Mucosa of stomach (tissue), 1 donor: Measurements from ENCODE around the gene STARD7.

Source experiments
- H3K27me3 ChIP-seq: one replicate; pipeline ENCODE4 v1.7.0; 2013; ENCODE audit warnings: mild to moderate bottlenecking, low read length; ENCODE audit not compliant: control insufficient read depth, insufficient read depth
- H3K36me3 ChIP-seq: one replicate; pipeline ENCODE4 v1.7.0; 2013; ENCODE audit warnings: low read length; ENCODE audit not compliant: control insufficient read depth, insufficient read depth
- H3K4me1 ChIP-seq: one replicate; pipeline ENCODE4 v1.7.0; 2013; ENCODE audit warnings: mild to moderate bottlenecking, low read length; ENCODE audit not compliant: control insufficient read depth, insufficient read depth
- H3K4me3 ChIP-seq: one replicate; pipeline ENCODE4 v1.7.0; 2013; ENCODE audit warnings: low read length
- H3K9ac ChIP-seq: one replicate; pipeline ENCODE4 v1.7.0; 2013; ENCODE audit warnings: mild to moderate bottlenecking, low read length, moderate library complexity
- H3K9me3 ChIP-seq: one replicate; pipeline ENCODE4 v1.7.0; 2013; ENCODE audit warnings: mild to moderate bottlenecking, low read length, moderate library complexity; ENCODE audit not compliant: control insufficient read depth
- donor health status: Pancreatic carcinoma.

STARD7 gene

GRCh38 chr2:96156011-96156820 is 52.4 kb downstream of the STARD7 start:
- Histone ChIP-seq H3K27me3 (no peaks in the 10 kb centered on the region), H3K4me3 (no peak overlapping the region), H3K9ac (no peak overlapping the region), H3K9me3 (no peaks in the 10 kb centered on the region), H3K4me1 (no peaks in the 10 kb centered on the region), H3K36me3 (no peaks in the 10 kb centered on the region)

- no peaks in the 10 kb centered on the region for H3K27me3 ChIP-seq
- no peak overlapping the region for H3K4me3 ChIP-seq
- no peaks in the 10 kb centered on the region for H3K36me3 ChIP-seq
- H3K4me1 ChIP-seq, result no peaks in the 10 kb centered on the region
- H3K9me3 ChIP-seq, result no peaks in the 10 kb centered on the region
- no peak overlapping the region for H3K9ac ChIP-seq
These were observed 53.9 kb downstream of the STARD7 start for GRCh38 chr2:96154506-96155380.

- H3K36me3 ChIP-seq, result no peaks in the 10 kb centered on the region
- H3K27me3 ChIP-seq, result no peaks in the 10 kb centered on the region
- no peak overlapping the region for H3K9ac ChIP-seq
- H3K9me3 ChIP-seq, result no peaks in the 10 kb centered on the region
- H3K4me1 ChIP-seq, result no peaks in the 10 kb centered on the region
- no peak overlapping the region for H3K4me3 ChIP-seq
These were observed 54.6 kb downstream of the STARD7 start for GRCh38 chr2:96153991-96154431.

- no peaks in the 10 kb centered on the region for H3K36me3 ChIP-seq
- no peaks in the 10 kb centered on the region for H3K9me3 ChIP-seq
- no peaks in the 10 kb centered on the region for H3K27me3 ChIP-seq
- no peak overlapping the region for H3K4me3 ChIP-seq
- H3K4me1 ChIP-seq, result peaks cover 4% of the 10 kb centered on the region
- H3K9ac ChIP-seq, result no peak overlapping the region
These were observed 55.3 kb downstream of the STARD7 start for GRCh38 chr2:96153291-96153713.

GRCh38 chr2:96152304-96153161 is 56.1 kb downstream of the STARD7 start:
- Histone ChIP-seq H3K36me3 (no peaks in the 10 kb centered on the region), H3K4me1 (peaks cover 6% of the 10 kb centered on the region), H3K27me3 (no peaks in the 10 kb centered on the region), H3K9ac (no peak overlapping the region), H3K4me3 (no peak overlapping the region), H3K9me3 (no peaks in the 10 kb centered on the region)

GRCh38 chr2:96151595-96152303 is 56.9 kb downstream of the STARD7 start:
- Histone ChIP-seq H3K9ac (no peak overlapping the region), H3K27me3 (no peaks in the 10 kb centered on the region), H3K4me3 (no peak overlapping the region), H3K9me3 (no peaks in the 10 kb centered on the region), H3K36me3 (no peaks in the 10 kb centered on the region), H3K4me1 (peaks cover 8% of the 10 kb centered on the region)

GRCh38 chr2:96150791-96151594 is 57.6 kb downstream of the STARD7 start:
- no peaks in the 10 kb centered on the region for H3K36me3 ChIP-seq
- no peaks in the 10 kb centered on the region for H3K27me3 ChIP-seq
- H3K9ac ChIP-seq, result no peak overlapping the region
- no peak overlapping the region for H3K4me3 ChIP-seq
- H3K4me1 ChIP-seq, result peaks cover 16% of the 10 kb centered on the region
- H3K9me3 ChIP-seq, result no peaks in the 10 kb centered on the region

- H3K4me1 ChIP-seq, result peaks cover 22% of the 10 kb centered on the region
These were observed 58.5 kb downstream of the STARD7 start for GRCh38 chr2:96150007-96150640.

GRCh38 chr2:96148410-96149217 is 60.0 kb downstream of the STARD7 start:
- H3K4me1 ChIP-seq, result peaks cover 33% of the 10 kb centered on the region

More at GRCh38 chr2:96150007-96150640, 58.5 kb downstream of the STARD7 start:
- Histone ChIP-seq H3K27me3 (no peaks in the 10 kb centered on the region), H3K9ac (no peak overlapping the region), H3K4me3 (no peak overlapping the region), H3K36me3 (no peaks in the 10 kb centered on the region), H3K9me3 (no peaks in the 10 kb centered on the region)

More at GRCh38 chr2:96148410-96149217, 60.0 kb downstream of the STARD7 start:
- Histone ChIP-seq H3K27me3 (no peaks in the 10 kb centered on the region), H3K4me3 (no peak overlapping the region), H3K9me3 (no peaks in the 10 kb centered on the region), H3K9ac (no peak overlapping the region), H3K36me3 (no peaks in the 10 kb centered on the region)
